GM23338 (cell line): ENCODE results near the gene TUB. TPM values are rescaled to one million over a fixed set of nuclear protein-coding genes. Genes with fewer than 3 reads are reported as not detected.

Source experiments
- ATAC-seq: fragments of 200-7000 bp; cut with Tn5 transposase; 3 replicates; pipeline ENCODE4 v1.9.1; 2020
- DNase-seq: peaks from one replicate; pipeline ENCODE4 v3.0.0-alpha.2; 2015; ENCODE audit warnings: low spot score
- H2AFZ ChIP-seq: fragments of 200-600 bp; sonication (generic); 2 replicates; pipeline ENCODE4 v1.8.0; 2016; ENCODE audit warnings: antibody characterized with exemption, mild to moderate bottlenecking, moderate library complexity
- H3F3A ChIP-seq: fragments of 200-600 bp; sonication (generic); replicated peaks from 2 replicates; pipeline ENCODE4 v1.8.0; 2017; ENCODE audit warnings: antibody characterized with exemption, mixed run types, low read depth
- H3K27ac ChIP-seq: fragments of 200-600 bp; sonication (generic); 2 replicates; pipeline ENCODE4 v1.6.1; 2016; ENCODE audit warnings: low read depth
- H3K27me3 ChIP-seq: fragments of 200-600 bp; sonication (generic); 2 replicates; pipeline ENCODE4 v1.8.0; 2016; ENCODE audit warnings: mild to moderate bottlenecking, mixed run types, moderate library complexity; ENCODE audit not compliant: insufficient read depth
- H3K36me3 ChIP-seq: fragments of 200-600 bp; sonication (generic); 2 replicates; pipeline ENCODE4 v1.8.0; 2016; ENCODE audit warnings: mild to moderate bottlenecking; ENCODE audit not compliant: insufficient read depth
- H3K4me1 ChIP-seq: fragments of 200-600 bp; sonication (generic); 2 replicates; pipeline ENCODE4 v1.8.0; 2016; ENCODE audit warnings: mild to moderate bottlenecking, moderate library complexity; ENCODE audit not compliant: insufficient read depth
- H3K4me2 ChIP-seq: fragments of 200-600 bp; sonication (generic); 2 replicates; pipeline ENCODE4 v1.7.1; 2017; ENCODE audit warnings: mixed run types
- H3K4me3 ChIP-seq: fragments of 200-600 bp; sonication (generic); 2 replicates; pipeline ENCODE4 v1.6.1; 2016; ENCODE audit warnings: mixed run types
- H3K79me2 ChIP-seq: fragments of 200-600 bp; sonication (generic); replicated peaks from 2 replicates; pipeline ENCODE4 v1.8.0; 2017; ENCODE audit warnings: mild to moderate bottlenecking; ENCODE audit not compliant: insufficient read depth
- H3K9me2 ChIP-seq: fragments of 200-600 bp; sonication (generic); 2 replicates; pipeline ENCODE4 v1.8.0; 2017; ENCODE audit not compliant: insufficient read depth
- H4K20me1 ChIP-seq: fragments of 200-600 bp; sonication (generic); replicated peaks from 2 replicates; pipeline ENCODE4 v1.8.0; 2017; ENCODE audit warnings: mild to moderate bottlenecking; ENCODE audit not compliant: insufficient read depth
- H3K27ac Mint-ChIP-seq: 2 replicates; pipeline ENCODE4 v1.8.0; 2020; ENCODE audit warnings: inconsistent platforms, mild to moderate bottlenecking, moderate library complexity, mixed read lengths
- H3K27me3 Mint-ChIP-seq: 3 replicates; pipeline ENCODE4 v1.8.0; 2022; ENCODE audit warnings: low read depth, mild to moderate bottlenecking, moderate library complexity, mixed read lengths, inconsistent platforms; ENCODE audit not compliant: insufficient read depth, poor library complexity
- H3K36me3 Mint-ChIP-seq: 3 replicates; pipeline ENCODE4 v1.8.0; 2021; ENCODE audit warnings: low read depth, mild to moderate bottlenecking, inconsistent platforms, moderate library complexity, mixed read lengths
- H3K4me1 Mint-ChIP-seq: 3 replicates; pipeline ENCODE4 v1.8.0; 2020; ENCODE audit warnings: mild to moderate bottlenecking, inconsistent platforms, mixed read lengths
- H3K4me3 Mint-ChIP-seq: 3 replicates; pipeline ENCODE4 v1.8.0; 2021; ENCODE audit warnings: moderate library complexity, mild to moderate bottlenecking, inconsistent platforms, mixed read lengths
- H3K9me3 Mint-ChIP-seq: 3 replicates; pipeline ENCODE4 v1.8.0; 2020; ENCODE audit warnings: moderate library complexity, mild to moderate bottlenecking, inconsistent platforms, mixed read lengths
- CREB1 ChIP-seq: fragments of 250-450 bp; sonication (Bioruptor Pico); IDR thresholded peaks from 2 replicates; pipeline ENCODE4 v1.5.0; 2020; ENCODE audit warnings: low read depth, mild to moderate bottlenecking, moderate library complexity
- ETS1 ChIP-seq: IDR thresholded peaks from 2 replicates; pipeline ENCODE4 v1.6.1; 2016; ENCODE audit warnings: antibody characterized with exemption
- EZH2 ChIP-seq: fragments of 200-600 bp; sonication (generic); IDR thresholded peaks from one replicate; pipeline ENCODE4 v1.8.0; 2017; ENCODE audit warnings: antibody characterized with exemption, mild to moderate bottlenecking, low read depth; ENCODE audit not compliant: unreplicated experiment
- NANOG ChIP-seq: IDR thresholded peaks from 2 replicates; pipeline ENCODE4 v1.6.1; 2016; ENCODE audit warnings: antibody characterized with exemption, borderline replicate concordance
- STAT1 ChIP-seq: IDR thresholded peaks from one replicate; pipeline ENCODE4 v1.6.1; 2016; ENCODE audit warnings: antibody characterized with exemption; ENCODE audit not compliant: unreplicated experiment
- ZNF331 ChIP-seq: fragments of 250-450 bp; sonication (Bioruptor Pico); IDR thresholded peaks from 2 replicates; pipeline ENCODE4 v1.5.0; 2020; ENCODE audit warnings: low read depth, mild to moderate bottlenecking, moderate library complexity
- polyA plus RNA-seq: library from polyadenylated mRNA; unstranded; fragments of >200 nt; fragmentation: Nextera tagmentation; extraction: Ambion mirVana; gene quantifications from 2 replicates; pipeline ENCODE4 v1.2.1, GENCODE V29; 2016
- total RNA-seq: library from RNA; depleted of rRNA; stranded (reverse); fragments of >200 nt; shearing (Covaris generic); gene quantifications from 2 replicates; pipeline ENCODE4 v1.2.3, GENCODE V29; 2014
- TF ChIP-seq, protein P1 (sequence below): fragments of 250-450 bp; sonication (Bioruptor Pico); IDR thresholded peaks from 2 replicates; pipeline ENCODE4 v1.5.0; 2020; ENCODE audit warnings: mild to moderate bottlenecking, moderate library complexity
- TF ChIP-seq, protein P2 (sequence below), 2 experiments: fragments of 200-600 bp in 1 of 2; sonication (generic) in 1 of 2; conservative IDR thresholded peaks; 2 replicates each; pipeline versions ENCODE4 v1.5.1 to v1.6.1; 2016 to 2017; ENCODE audit warnings: antibody characterized with exemption in 2 of 2, low read depth in 2 of 2, mild to moderate bottlenecking in 2 of 2, moderate library complexity in 1 of 2

The TUB gene
- total and polyA plus RNA-seq, 2 experiments from 2014 or later = 5.5 to 30.4 TPM

- TF ChIP-seq ETS1 (no peak), STAT1 (no peak), ZNF331 (no peak), NANOG (no peak)
Measured at GRCh38 chr11:8066036-8066910, 14.7 kb upstream of the TUB start (continued).

GRCh38 chr11:8066911-8067455 is 14.0 kb upstream of the TUB start:
- H3K4me1 Mint-ChIP-seq = peaks cover 34% of the 10 kb centered on the region
- Histone ChIP-seq H3K4me1 (peaks cover 9% of the 10 kb centered on the region), H3K27me3 (no peaks in the 10 kb centered on the region), H3K36me3 (no peaks in the 10 kb centered on the region), H3K4me3 (no peak overlapping the region), H3K79me2 (no peaks in the 10 kb centered on the region), H3K9me2 (no peaks in the 10 kb centered on the region), H3K27ac (no peak overlapping the region), H3K4me2 (no peak overlapping the region), H3F3A (no peaks in the 10 kb centered on the region), H4K20me1 (no peaks in the 10 kb centered on the region), H2AFZ (peak overlapping the region; percentile 91)
- no peak for TF ChIP-seq ETS1
- no peak for TF ChIP-seq CREB1 (CRISPR knock-in tag)
- TF ChIP-seq, protein P1, sequence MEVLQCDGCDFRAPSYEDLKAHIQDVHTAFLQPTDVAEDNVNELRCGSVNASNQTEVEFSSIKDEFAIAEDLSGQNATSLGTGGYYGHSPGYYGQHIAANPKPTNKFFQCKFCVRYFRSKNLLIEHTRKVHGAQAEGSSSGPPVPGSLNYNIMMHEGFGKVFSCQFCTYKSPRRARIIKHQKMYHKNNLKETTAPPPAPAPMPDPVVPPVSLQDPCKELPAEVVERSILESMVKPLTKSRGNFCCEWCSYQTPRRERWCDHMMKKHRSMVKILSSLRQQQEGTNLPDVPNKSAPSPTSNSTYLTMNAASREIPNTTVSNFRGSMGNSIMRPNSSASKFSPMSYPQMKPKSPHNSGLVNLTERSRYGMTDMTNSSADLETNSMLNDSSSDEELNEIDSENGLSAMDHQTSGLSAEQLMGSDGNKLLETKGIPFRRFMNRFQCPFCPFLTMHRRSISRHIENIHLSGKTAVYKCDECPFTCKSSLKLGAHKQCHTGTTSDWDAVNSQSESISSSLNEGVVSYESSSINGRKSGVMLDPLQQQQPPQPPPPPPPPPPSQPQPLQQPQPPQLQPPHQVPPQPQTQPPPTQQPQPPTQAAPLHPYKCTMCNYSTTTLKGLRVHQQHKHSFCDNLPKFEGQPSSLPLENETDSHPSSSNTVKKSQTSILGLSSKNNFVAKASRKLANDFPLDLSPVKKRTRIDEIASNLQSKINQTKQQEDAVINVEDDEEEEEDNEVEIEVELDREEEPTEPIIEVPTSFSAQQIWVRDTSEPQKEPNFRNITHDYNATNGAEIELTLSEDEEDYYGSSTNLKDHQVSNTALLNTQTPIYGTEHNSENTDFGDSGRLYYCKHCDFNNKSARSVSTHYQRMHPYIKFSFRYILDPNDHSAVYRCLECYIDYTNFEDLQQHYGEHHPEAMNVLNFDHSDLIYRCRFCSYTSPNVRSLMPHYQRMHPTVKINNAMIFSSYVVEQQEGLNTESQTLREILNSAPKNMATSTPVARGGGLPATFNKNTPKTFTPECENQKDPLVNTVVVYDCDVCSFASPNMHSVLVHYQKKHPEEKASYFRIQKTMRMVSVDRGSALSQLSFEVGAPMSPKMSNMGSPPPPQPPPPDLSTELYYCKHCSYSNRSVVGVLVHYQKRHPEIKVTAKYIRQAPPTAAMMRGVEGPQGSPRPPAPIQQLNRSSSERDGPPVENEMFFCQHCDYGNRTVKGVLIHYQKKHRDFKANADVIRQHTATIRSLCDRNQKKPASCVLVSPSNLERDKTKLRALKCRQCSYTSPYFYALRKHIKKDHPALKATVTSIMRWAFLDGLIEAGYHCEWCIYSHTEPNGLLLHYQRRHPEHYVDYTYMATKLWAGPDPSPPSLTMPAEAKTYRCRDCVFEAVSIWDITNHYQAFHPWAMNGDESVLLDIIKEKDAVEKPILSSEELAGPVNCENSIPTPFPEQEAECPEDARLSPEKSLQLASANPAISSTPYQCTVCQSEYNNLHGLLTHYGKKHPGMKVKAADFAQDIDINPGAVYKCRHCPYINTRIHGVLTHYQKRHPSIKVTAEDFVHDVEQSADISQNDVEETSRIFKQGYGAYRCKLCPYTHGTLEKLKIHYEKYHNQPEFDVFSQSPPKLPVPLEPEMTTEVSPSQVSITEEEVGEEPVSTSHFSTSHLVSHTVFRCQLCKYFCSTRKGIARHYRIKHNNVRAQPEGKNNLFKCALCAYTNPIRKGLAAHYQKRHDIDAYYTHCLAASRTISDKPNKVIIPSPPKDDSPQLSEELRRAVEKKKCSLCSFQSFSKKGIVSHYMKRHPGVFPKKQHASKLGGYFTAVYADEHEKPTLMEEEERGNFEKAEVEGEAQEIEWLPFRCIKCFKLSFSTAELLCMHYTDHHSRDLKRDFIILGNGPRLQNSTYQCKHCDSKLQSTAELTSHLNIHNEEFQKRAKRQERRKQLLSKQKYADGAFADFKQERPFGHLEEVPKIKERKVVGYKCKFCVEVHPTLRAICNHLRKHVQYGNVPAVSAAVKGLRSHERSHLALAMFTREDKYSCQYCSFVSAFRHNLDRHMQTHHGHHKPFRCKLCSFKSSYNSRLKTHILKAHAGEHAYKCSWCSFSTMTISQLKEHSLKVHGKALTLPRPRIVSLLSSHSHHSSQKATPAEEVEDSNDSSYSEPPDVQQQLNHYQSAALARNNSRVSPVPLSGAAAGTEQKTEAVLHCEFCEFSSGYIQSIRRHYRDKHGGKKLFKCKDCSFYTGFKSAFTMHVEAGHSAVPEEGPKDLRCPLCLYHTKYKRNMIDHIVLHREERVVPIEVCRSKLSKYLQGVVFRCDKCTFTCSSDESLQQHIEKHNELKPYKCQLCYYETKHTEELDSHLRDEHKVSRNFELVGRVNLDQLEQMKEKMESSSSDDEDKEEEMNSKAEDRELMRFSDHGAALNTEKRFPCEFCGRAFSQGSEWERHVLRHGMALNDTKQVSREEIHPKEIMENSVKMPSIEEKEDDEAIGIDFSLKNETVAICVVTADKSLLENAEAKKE (CRISPR knock-in tag) = no peak
- TF ChIP-seq, protein P2, sequence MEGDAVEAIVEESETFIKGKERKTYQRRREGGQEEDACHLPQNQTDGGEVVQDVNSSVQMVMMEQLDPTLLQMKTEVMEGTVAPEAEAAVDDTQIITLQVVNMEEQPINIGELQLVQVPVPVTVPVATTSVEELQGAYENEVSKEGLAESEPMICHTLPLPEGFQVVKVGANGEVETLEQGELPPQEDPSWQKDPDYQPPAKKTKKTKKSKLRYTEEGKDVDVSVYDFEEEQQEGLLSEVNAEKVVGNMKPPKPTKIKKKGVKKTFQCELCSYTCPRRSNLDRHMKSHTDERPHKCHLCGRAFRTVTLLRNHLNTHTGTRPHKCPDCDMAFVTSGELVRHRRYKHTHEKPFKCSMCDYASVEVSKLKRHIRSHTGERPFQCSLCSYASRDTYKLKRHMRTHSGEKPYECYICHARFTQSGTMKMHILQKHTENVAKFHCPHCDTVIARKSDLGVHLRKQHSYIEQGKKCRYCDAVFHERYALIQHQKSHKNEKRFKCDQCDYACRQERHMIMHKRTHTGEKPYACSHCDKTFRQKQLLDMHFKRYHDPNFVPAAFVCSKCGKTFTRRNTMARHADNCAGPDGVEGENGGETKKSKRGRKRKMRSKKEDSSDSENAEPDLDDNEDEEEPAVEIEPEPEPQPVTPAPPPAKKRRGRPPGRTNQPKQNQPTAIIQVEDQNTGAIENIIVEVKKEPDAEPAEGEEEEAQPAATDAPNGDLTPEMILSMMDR (conservative IDR thresholded peaks at IDR 0.05; ENCODE audit: low read depth in 2 of 2) = no peak
- no peak for TF ChIP-seq EZH2
- peaks cover 5% of the 10 kb centered on the region for H3K27me3 Mint-ChIP-seq
- no peaks in the 10 kb centered on the region; the same call in 2 of the 3 replicates for H3K9me3 Mint-ChIP-seq
- H3K27ac Mint-ChIP-seq = peak overlapping the region; percentile 57
- ATAC-seq (peak; percentile 41), DNase-seq (no peak)
- no peak overlapping the region for H3K4me3 Mint-ChIP-seq
- no peaks in the 10 kb centered on the region for H3K36me3 Mint-ChIP-seq
